B cell (primary cell): ENCODE results near the gene RPL18. TPM values are rescaled to one million over a fixed set of nuclear protein-coding genes. Genes with fewer than 3 reads are reported as not detected.

Experiments
- ATAC-seq: fragments of 200-7000 bp; cut with Tn5 transposase; one replicate; pipeline ENCODE4 v1.10.0; 2021; ENCODE audit warnings: low read depth, mild to moderate bottlenecking, moderate number of reproducible peaks, moderate library complexity
- CTCF ChIA-PET: fragments of 350-600 bp; sonication (Branson Sonifier 250); formaldehyde crosslinking; loops from one replicate; lab custom pipeline; 2021; ENCODE audit warnings: antibody characterized with exemption, inconsistent platforms; lab: Charles Lee
- POLR2A ChIA-PET: fragments of 350-600 bp; sonication (Branson Sonifier 250); formaldehyde crosslinking; loops from one replicate; lab custom pipeline; 2021; ENCODE audit warnings: antibody characterized with exemption; lab: Charles Lee
- DNase-seq: peaks from one replicate; pipeline ENCODE4 v3.0.0; 2013
- H2AFZ ChIP-seq: 2 replicates; pipeline ENCODE4 v1.6.1; 2012; ENCODE audit warnings: mild to moderate bottlenecking, low read depth, low read length; ENCODE audit not compliant: insufficient read depth, poor library complexity, severe bottlenecking
- H3K27ac ChIP-seq, 2 donors: 1 replicate in 1 of 2; 2 replicates in 1 of 2; pipeline ENCODE4 v1.5.1; 2012 to 2013; ENCODE audit warnings: low read length in 2 of 2, mild to moderate bottlenecking in 2 of 2, moderate library complexity in 1 of 2
- H3K27me3 ChIP-seq, 4 experiments: fragments of 200-600 bp in 1 of 4; sonication (generic) in 1 of 4; replicated peaks in 1 of 4; 1 replicate in 2 of 4; 2 replicates in 2 of 4; pipeline versions ENCODE4 v1.6.1 to v1.7.0; 2013 to 2016; ENCODE audit warnings: low read length in 3 of 4, mild to moderate bottlenecking in 2 of 4, mixed read lengths in 1 of 4, moderate library complexity in 1 of 4; ENCODE audit not compliant: insufficient read depth in 4 of 4, control insufficient read depth in 3 of 4; ENCODE audit errors: control extremely low read depth in 1 of 4
- H3K36me3 ChIP-seq, 2 experiments: replicated peaks in 1 of 2; 1 replicate in 1 of 2; 2 replicates in 1 of 2; pipeline versions ENCODE4 v1.6.1 to v1.7.1; 2013; ENCODE audit warnings: low read length in 1 of 2; ENCODE audit not compliant: insufficient read depth in 2 of 2, control insufficient read depth in 1 of 2; ENCODE audit errors: control extremely low read depth in 1 of 2, extremely low read depth in 1 of 2
- H3K4me1 ChIP-seq, 2 donors: fragments of 200-600 bp in 1 of 2; sonication (generic) in 1 of 2; 1 replicate in 1 of 2; 2 replicates in 1 of 2; pipeline versions ENCODE4 v1.5.1 to v1.6.1; 2013 to 2017; ENCODE audit warnings: low read length in 2 of 2; ENCODE audit not compliant: control insufficient read depth in 2 of 2, insufficient read depth in 2 of 2
- H3K4me2 ChIP-seq: replicated peaks from 2 replicates; pipeline ENCODE3; 2012; ENCODE audit warnings: mild to moderate bottlenecking, low read depth, low read length; ENCODE audit not compliant: poor library complexity, severe bottlenecking
- H3K4me3 ChIP-seq, 5 experiments: fragments of 200-600 bp in 1 of 5; sonication (generic) in 1 of 5; 1 replicate in 3 of 5; 2 replicates in 2 of 5; pipeline versions ENCODE4 v1.5.1 to v1.7.0; 2011 to 2016; ENCODE audit warnings: low read length in 4 of 5, mild to moderate bottlenecking in 4 of 5, low read depth in 2 of 5, control low read depth in 1 of 5, moderate library complexity in 1 of 5; ENCODE audit not compliant: insufficient read depth in 1 of 5; ENCODE audit errors: control extremely low read depth in 1 of 5, extremely low read depth in 1 of 5
- H3K79me2 ChIP-seq: fragments of 200-600 bp; sonication (generic); one replicate; pipeline ENCODE4 v1.6.0; 2016; ENCODE audit warnings: low read length; ENCODE audit not compliant: control insufficient read depth, insufficient read depth
- H3K9ac ChIP-seq: fragments of 200-600 bp; sonication (generic); 2 replicates; pipeline ENCODE4 v1.6.1; 2017; ENCODE audit warnings: mild to moderate bottlenecking, low read length, moderate library complexity
- H3K9me3 ChIP-seq, 3 donors: one replicate each; pipeline versions ENCODE4 v1.6.1 to v1.7.1; 2013; ENCODE audit warnings: low read length in 2 of 3; ENCODE audit not compliant: control insufficient read depth in 2 of 3, insufficient read depth in 1 of 3; ENCODE audit errors: control extremely low read depth in 1 of 3
- H4K20me1 ChIP-seq: 2 replicates; pipeline ENCODE4 v1.6.0; 2012; ENCODE audit warnings: mild to moderate bottlenecking, low read length; ENCODE audit not compliant: insufficient read depth, control insufficient read depth, poor library complexity, severe bottlenecking
- H3K27ac Mint-ChIP-seq: one replicate; pipeline ENCODE4 v1.8.0; 2021; ENCODE audit warnings: mixed read lengths
- H3K27me3 Mint-ChIP-seq: one replicate; pipeline ENCODE4 v1.8.0; 2021; ENCODE audit warnings: mixed read lengths
- H3K4me1 Mint-ChIP-seq: one replicate; pipeline ENCODE4 v1.8.0; 2021; ENCODE audit warnings: mixed read lengths
- H3K4me3 Mint-ChIP-seq: one replicate; pipeline ENCODE4 v1.8.0; 2021; ENCODE audit warnings: mixed read lengths
- H3K9me3 Mint-ChIP-seq: one replicate; pipeline ENCODE4 v1.8.0; 2022; ENCODE audit warnings: mixed read lengths; ENCODE audit not compliant: insufficient read depth
- CTCF ChIP-seq: fragments of 200-600 bp; IDR thresholded peaks from one replicate; pipeline ENCODE4 v1.8.0; 2022; ENCODE audit warnings: antibody characterized with exemption, mild to moderate bottlenecking
- EZH2 ChIP-seq: IDR thresholded peaks from 2 replicates; pipeline ENCODE4 v1.6.1; 2012; ENCODE audit warnings: borderline replicate concordance, low read depth, mild to moderate bottlenecking, moderate library complexity, low read length; ENCODE audit not compliant: insufficient read depth, poor library complexity, severe bottlenecking
- WGBS: methylation state at CpG from one replicate; pipeline ENCODE4 v1.1.5; 2013; ENCODE audit warnings: missing lambda C conversion rate; ENCODE audit not compliant: insufficient coverage; 5-methylcytosine and 5-hydroxymethylcytosine counted together
- intact Hi-C: fragments of 100-400 bp; cut with micrococcal nuclease; formaldehyde crosslinking; loops from one replicate; pipeline ENCODE4 v1.10.0; 2022
- polyA plus RNA-seq: library from polyadenylated mRNA; depleted of rRNA; stranded (reverse); fragments of >200 nt; gene quantifications from 2 replicates; pipeline ENCODE4 v1.2.3, GENCODE V29; 2012
- total RNA-seq, 2 donors: library from RNA; stranded (reverse); fragments of 120-200 nt in 1 of 2; gene quantifications; 1 replicate in 1 of 2; 2 replicates in 1 of 2; pipeline versions ENCODE4 v1.2.3 to v1.2.4, GENCODE V29; 2013 to 2022

The RPL18 gene
- total and polyA plus RNA-seq, 2 donors (not counting 1 experiment from before 2014, with no cell fraction given) = 2,248 to 4,393 TPM

- Histone ChIP-seq H2AFZ (no peak overlapping the region), H3K4me2 (no peak overlapping the region), H3K4me3 (no peak overlapping the region), H3K79me2 (no peaks in the 10 kb centered on the region), H4K20me1 (no peaks in the 10 kb centered on the region), H3K9me3 (no peaks in the 10 kb centered on the region), H3K4me1 (peaks cover 0 to under 1% of the 10 kb centered on the region in 2 donors), H3K9ac (no peak overlapping the region), H3K27ac (no peak overlapping the region), H3K27me3 (peaks cover 0 to 3% (median 0%) of the 10 kb centered on the region in 4 experiments), H3K36me3 (no peaks in the 10 kb centered on the region)
- Mint-ChIP-seq H3K27ac (no peak overlapping the region), H3K4me3 (no peak overlapping the region), H3K9me3 (no peaks in the 10 kb centered on the region), H3K4me1 (no peaks in the 10 kb centered on the region), H3K27me3 (peaks cover 4% of the 10 kb centered on the region)
- DNase-seq (no peak), ATAC-seq (no peak)
- WGBS = 96% methylated on average over 39 of the region's 39 CpGs
- ChIA-PET POLR2A (no interaction called here), CTCF (no interaction called here)
- TF ChIP-seq CTCF (no peak), EZH2 (no peak)
- intact Hi-C loops = no loop called here
Measured at GRCh38 chr19:48603449-48603848, 15.5 kb downstream of the RPL18 start.

- Histone ChIP-seq H3K27ac (no peak overlapping the region), H4K20me1 (no peaks in the 10 kb centered on the region), H3K79me2 (no peaks in the 10 kb centered on the region), H3K9ac (no peak overlapping the region), H3K27me3 (peaks cover 0 to 3% (median 0%) of the 10 kb centered on the region in 4 experiments), H3K4me3 (no peak overlapping the region), H3K9me3 (no peaks in the 10 kb centered on the region), H3K4me1 (no peaks in the 10 kb centered on the region), H3K4me2 (no peak overlapping the region), H2AFZ (no peak overlapping the region), H3K36me3 (no peaks in the 10 kb centered on the region)
- DNase-seq = no peak
- ChIA-PET POLR2A (no interaction called here), CTCF (interaction anchor here (0.8 to 1.7 kb wide), 2 partner anchors 14 to 19 kb away, joined by 3 to 8 read pairs; no protein-coding TSS in a partner anchor)
- no peak overlapping the region for H3K4me3 Mint-ChIP-seq
- H3K4me1 Mint-ChIP-seq = no peaks in the 10 kb centered on the region
- intact Hi-C loops = no loop called here
- H3K27ac Mint-ChIP-seq = no peak overlapping the region
- TF ChIP-seq CTCF (no peak), EZH2 (no peak)
- H3K27me3 Mint-ChIP-seq = peaks cover 4% of the 10 kb centered on the region
- WGBS = 82% methylated on average over 7 of the region's 9 CpGs
- no peaks in the 10 kb centered on the region for H3K9me3 Mint-ChIP-seq
- no peak for ATAC-seq
Measured at GRCh38 chr19:48603001-48603400, 16.0 kb downstream of the RPL18 start.
